Fibroblast of upper back skin (primary cell): ENCODE results near the gene SOX10.
"Not testable (repeated sequence)": the region's sequence is repeated elsewhere in the genome, so short reads cannot be mapped to it uniquely, and the experiment has no call there.

Source experiments
- DNase-seq: peaks from one replicate; pipeline ENCODE4 v3.0.0-alpha.2; 2013

Gene SOX10

DNA sequence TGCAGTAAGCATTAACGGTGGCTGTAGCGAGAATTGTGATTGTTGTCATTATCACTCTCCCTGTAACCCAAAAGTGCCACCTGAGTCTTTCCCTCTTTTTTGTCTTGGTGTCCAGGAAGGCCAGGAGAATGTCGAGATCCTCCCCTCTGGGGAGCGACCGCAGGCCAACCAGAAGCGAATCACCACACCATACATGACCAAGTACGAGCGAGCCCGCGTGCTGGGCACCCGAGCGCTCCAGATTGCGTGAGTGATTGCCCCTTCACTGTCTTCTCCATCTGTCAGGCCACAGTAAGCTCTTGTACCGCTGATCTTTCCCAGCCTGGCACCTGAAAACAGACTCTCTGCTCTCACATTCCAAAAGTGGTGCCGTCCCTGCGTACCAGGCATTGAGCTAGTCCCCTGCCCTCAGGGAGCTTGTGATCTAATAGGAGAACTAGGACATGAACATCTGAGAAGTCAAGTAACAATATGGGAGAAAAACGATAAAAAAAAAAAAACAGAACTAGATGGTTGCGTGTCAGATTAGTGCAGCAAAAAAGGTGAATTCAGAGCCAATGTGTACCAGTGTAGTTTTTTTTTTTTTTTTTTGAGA is 25.0 kb downstream of the SOX10 start:
- no peak for DNase-seq

DNA sequence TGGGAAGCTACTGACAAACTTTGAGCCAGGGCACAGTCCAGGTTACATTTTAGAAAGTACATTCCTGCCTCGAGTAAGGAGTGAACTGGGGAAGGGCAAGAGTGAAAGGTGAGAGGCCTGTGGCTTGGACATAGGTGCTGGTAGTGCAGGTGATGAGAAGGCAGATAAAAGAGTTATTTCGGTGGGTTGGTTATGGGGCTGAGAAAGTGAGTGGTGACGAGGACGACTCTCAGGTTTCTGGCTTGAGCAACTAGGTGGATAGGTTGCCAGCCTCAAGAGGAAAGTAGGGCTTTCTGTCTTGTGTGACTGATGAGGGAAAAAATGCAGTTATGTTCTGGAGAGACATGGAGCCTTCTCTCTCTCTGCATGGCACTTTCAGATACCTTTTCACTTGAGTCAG is 27.1 kb downstream of the SOX10 start:
- DNase-seq = no peak

DNA sequence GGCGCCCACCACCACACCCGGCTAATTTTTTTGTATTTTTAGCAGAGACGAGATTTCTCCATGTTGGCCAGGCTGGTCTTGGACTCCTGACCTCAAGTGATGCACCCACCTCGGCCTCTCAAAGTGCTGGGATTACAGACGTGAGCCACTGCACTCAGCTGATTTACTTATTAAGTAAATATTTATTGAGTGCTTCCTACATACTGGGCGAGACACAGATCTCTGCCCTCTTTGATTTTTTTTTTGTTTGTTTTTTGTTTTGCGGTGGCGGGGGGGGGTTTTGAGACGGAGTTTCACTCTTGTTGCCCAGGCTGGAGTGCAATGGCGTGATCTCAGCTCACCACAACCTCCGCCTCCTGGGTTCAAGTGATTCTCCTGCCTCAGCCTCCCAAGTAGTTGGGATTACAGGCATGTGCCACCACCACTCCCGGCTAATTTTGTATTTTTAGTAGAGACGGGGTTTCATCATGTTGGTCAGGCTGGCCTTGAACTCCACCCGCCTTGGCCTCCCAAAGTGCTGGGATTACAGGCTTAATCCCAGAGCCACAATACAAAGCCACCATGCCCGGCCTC is 28.4 kb downstream of the SOX10 start:
- DNase-seq = not testable (repeated sequence)

DNA sequence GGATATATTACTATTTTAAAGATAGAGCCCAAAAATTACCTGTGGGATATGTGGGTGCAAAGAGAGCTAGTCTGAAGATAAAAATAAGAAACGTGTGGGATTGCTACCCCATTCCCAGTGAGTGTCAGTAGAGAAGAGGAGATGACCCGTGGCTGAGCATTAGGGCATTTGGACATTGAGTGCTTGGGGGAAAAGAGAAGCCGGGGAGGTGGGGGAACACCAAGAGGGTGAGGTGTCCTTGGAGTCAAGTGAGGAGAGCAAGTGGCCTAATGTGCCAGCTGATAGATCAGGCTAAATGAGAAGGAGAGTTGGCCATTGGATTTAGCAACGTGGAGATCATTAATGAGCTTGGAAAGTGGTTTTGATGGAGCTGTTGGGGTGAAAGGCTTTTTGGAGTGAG is 29.7 kb downstream of the SOX10 start:
- no peak for DNase-seq

DNA sequence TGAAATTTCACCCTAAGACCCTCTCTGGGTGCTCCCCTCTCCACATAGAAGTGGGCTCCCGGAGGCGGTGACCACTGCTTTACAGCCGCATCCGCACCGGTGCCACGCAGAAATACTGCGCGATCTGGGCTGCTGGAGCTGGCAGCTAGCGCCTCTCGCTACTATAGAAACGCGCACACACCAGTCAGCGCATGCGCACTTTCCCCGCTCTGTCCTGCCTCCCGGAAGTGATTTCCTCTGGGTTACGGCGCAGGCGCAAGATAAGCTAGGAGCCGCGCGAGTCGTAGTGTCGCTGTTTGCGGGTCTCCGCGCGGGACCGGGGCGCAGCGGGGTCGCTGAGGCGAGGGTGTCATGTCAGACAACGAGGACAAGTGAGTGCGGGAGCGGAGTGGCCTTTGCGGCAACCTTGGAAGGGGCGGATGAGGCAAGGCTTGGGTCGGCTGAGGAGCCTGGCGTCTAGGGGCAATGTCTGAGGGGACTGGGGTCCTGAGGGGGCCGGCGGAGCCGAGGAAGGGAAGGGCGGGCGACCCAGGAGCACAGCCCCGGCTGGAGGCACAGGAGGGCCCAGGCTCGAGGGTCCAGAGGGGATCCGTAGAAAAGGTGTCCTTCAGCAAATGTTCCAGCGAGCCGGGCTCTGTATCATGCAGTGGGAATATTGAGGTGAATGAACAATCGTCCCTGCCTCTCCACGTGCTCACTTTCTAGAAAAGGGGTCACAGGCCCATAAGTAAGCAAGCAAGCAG is 30.7 kb downstream of the SOX10 start, which contains the start of the genes C22orf23 and POLR2F:
Gene C22orf23, minus strand, starts transcription at position 165 of the 743 bp plus-strand sequence. CDS start 452 bp downstream, outside the sequence.
Gene POLR2F, plus strand, starts transcription at position 263 of the 743 bp plus-strand sequence. Its CDS starts 89 bp downstream, at position 352.
- DNase-seq = peak; percentile 95

DNA sequence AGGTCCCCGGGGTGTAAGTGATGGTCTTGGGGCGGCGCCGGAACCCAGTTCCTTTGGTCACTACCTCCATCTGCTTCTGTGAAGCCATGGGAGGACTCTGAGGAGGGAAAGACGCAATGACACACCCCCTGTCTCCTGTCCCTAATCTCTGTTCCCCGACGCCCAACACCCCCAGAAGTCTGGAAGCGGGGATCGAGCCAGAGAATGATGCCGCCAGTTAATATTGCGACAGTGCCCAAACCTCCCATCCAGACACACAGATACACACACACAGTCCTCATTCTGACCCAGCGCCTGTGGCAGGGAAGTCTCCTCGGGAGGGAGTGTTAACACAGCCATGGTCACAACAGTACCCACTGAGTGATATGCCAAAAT is 31.3 kb downstream of the SOX10 start:
- DNase-seq = no peak

DNA sequence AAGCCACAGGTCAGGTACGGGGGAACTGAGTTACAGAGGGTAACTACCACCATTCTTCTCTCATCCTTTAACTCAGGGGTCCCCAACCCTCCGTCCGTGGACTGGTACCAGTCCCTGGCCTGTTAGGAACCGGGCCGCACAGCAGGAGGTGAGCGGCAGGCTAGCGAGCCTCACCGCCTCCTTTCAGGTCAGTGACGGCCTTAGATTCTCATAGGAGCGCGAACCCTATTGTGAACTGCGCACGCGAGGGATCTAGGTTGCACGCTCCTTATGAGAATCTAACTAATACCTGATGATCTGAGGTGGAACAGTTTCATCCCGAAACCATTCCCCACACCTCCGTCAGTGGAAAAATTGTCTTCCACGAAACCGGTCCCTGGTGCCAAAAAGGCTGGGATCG is 31.7 kb downstream of the SOX10 start:
- DNase-seq = not testable (repeated sequence)

DNA sequence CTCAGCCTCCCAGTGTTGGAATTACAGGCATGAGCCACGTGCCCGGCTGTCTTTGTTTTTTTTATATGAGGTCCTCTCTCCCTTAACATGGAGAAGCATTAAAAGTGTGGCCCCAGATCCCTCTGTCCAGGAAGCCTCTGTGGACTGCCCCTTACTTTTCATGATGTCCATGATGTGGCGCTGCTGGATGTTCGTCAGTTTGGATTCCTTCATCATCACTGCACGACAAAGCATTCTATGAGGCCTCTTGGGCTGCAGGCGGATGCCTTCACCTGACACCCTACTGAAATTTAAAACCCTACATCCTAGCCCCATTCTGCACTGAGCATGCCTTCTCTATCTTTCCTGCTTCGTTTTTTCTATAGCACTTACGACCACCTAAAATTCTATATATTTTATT is 33.0 kb downstream of the SOX10 start:
- no peak for DNase-seq

DNA sequence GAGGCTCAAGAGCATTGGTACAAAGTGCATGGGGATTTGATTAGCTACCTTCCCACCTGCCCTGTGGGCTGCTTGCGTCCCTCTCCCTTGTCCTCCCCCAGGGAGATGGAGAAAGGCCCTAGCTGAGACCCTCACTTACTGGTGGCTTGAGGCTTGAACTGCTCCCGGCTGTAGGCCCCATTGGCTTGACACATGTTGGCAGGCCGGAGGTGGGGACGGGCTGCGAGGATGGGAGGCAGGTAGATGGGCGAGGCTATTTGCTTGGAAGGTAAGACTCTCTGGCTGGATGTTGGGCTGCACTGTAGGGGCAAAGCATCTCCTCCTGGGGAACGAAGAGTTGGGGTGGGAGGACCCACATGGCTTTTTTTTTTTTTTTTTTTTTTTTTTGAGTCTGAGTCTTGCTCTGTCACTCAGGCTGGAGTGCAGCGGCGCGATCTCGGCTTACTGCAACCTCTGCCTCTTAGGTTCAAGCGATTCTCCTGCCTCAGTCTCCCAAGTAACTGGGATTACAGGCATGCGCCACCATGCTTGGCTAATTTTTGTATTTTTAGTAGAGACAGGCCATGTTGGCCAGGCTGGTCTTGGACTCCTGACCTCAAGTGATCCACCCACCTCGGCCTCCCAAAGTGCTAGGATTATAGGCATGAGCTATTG is 37.1 kb downstream of the SOX10 start:
- DNase-seq = not testable (repeated sequence)

DNA sequence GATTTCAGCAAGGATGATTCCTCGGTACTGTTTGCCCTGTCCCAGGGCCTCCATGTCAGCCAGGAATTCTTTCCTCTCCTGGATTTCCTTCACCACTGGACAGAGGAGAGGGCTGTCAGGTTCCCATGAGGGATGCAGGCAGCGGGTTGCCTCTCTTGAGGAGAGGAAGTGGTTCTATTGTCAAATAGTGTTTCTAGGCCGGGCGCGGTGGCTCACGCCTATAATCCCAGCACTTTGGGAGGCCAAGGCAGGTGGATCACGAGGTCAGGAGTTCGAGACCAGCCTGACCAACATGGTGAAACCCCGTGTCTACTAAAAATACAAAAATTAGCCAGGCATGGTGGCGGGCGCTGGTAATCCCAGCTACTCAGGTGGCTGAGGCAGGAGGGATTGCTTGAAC is 39.9 kb downstream of the SOX10 start:
- not testable (repeated sequence) for DNase-seq

DNA sequence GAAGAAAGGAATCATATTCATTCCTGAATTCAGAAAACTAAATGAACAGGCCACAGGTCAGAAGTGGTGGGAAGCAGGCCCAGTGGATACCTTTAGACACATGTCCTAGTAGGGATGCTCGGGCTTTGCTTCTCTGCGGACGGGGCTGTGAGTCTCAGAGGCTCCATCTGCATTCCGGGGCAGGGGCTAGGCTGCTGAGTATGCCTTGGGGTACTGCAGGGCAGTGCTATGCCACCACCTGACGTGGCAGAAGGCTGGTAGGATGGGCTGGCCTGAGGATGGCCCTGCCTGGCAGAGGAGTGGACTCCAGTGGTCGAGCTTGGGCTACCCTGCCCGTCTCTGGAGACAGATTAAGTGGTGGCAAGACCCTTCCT is 40.5 kb downstream of the SOX10 start:
- DNase-seq = no peak

DNA sequence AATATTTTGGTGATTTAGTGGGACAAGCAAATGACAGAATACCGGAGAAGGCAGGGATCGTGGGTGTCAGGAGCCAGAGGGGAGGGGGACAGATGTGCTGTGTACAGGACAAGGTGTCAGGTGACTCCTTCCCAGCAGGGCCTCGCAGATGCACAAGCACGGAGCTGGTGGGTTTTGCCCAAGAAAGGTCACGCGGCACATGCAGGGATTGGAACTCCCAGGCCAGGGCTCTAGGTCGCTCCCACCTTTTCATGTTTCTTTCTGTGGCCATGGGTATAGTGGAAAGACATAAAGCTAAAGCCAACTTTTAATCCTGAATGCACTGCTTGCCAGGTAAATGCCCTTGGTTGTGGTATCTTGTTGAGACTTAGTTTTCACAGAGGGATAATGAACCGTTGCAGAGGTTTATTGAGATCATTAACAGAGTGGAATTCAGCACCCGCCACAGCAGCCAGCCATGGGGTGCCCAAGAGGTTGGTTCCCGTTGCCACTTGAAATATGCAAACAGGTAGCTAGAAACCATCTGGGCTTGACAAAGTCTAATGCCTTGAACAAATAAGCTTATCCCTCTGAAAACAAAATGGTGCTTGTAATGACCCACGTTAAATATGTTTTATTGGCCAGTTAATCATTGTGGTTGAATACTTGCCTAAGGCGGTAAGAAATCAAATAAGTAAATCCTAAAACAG is 41.1 kb downstream of the SOX10 start:
- DNase-seq = no peak

DNA sequence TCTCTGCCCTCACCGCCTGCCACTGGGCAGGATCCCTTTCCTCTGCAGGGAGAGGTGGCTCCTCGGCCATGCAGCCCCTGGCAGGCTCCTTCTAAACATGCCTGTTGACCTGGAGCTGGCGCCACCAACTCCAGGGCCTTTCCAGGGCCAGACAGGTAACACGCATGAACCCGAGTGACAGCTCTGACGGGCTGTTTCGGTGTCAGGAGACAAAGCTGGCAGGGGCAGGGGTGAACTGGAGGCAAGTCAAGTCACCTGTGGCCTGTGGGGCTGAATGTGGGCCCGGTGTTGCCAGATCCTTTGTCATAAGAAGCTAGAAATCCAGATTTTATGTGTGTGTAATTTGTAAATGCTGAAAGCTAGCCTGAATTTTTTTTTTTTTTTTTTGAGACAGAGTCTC is 42.2 kb downstream of the SOX10 start:
- no peak for DNase-seq

DNA sequence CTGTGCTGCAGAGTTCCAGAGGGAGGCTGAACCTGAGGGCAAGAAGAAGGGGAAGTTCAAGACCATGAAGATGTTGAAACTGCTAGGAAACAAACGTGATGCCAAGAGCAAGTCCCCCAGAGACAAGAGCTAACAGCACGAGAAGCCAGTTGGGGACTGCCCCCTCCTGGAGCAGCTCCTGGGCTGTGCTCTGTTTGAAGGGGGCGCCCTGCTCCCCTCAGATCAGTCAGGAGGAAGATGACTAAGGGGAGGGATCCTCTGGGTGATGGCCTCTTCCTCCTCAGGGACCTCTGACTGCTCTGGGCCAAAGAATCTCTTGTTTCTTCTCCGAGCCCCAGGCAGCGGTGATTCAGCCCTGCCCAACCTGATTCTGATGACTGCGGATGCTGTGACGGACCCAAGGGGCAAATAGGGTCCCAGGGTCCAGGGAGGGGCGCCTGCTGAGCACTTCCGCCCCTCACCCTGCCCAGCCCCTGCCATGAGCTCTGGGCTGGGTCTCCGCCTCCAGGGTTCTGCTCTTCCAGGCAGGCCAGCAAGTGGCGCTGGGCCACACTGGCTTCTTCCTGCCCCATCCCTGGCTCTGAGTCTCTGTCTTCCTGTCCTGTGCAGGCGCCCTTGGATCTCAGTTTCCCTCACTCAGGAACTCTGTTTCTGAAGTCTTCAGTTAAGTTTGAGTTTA is 43.5 kb downstream of the SOX10 start:
- DNase-seq = no peak

DNA sequence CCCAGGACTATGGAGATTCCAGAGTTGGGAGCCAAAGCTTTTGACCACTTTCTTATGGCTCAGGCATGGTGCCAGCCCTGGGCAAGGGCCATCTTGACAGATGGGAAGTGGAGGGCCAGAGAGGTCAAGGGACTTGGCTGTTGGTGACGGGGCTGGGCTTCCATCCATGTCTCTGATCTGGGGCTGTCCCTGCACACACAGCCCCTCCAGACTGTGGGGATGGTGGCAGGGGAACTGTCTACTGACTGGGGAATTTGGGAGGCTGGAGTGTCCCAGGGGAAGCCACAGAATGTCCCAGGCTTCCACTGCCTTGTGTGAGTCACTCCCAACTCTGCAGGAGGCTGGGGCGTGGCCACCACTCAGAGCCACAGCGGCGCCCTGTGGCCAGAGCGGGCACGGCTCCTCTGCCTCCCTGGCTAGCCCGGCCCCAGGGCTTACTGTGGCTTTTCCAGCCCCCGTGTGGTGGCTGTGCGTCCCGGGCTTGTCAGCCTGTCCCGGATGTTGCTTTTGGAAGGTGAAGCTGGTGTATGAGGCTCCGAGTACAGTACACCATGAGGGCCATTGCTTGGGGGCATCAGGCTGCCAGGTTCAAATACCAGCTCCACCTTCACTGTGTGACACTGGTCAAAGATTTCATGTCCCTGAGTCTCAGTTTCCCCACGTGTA is 50.5 kb downstream of the SOX10 start:
- peak; percentile 92 for DNase-seq

DNA sequence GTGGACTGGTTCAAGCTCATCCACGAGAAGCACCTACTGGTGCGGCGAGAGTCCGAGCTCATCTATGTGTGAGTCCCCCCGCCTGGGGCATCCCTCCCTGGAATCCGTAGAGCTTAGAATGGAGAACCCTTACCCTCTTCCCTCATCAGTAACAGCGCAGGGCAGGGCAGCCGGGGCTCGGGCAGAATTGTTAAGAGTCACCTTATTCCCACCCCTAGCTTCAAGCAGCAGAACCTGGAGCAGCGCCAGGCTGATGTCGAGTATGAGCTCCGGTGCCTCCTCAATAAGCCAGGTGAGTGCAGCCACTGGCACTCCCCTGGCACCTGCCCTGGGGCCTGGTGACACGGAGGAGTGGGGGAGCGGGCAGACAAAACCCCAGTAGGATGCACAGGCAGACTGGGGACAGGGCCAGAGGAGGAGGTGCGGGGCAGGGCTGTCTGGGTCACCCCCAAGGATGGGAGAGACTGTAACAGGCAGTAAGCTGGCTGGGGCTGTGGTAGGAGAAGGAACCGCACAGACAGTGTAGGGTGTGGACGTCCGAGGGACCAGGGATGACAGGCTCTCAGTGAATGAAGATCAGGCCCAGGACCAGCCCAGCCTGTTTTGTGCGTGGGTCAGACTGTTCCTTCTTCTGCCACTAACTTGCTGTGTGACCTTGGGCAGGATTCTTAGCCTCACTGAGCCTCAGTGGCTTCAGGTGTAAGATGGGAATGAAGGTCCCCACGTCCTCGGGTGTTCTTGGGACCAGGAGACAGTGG is 51.4 kb downstream of the SOX10 start:
- no peak for DNase-seq

DNA sequence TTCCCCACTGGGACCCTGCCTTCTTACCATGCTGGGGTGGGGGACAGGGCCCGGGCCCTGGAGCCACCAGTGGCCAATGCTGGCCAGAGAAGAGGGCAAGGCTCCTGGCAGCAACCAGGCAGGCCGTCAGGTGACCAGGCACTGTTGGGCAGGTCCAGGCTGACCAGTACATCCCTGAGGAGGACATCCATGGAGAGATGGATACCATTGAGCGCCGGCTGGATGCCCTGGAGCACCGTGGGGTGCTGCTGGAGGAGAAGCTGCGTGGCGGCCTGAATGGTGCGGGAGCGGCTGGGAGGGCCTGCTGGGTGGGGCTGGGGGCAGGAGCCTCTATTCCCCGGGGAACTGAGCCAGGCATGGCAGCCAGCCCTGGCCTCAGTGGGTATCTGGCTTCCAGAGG is 52.0 kb downstream of the SOX10 start:
- no peak for DNase-seq

DNA sequence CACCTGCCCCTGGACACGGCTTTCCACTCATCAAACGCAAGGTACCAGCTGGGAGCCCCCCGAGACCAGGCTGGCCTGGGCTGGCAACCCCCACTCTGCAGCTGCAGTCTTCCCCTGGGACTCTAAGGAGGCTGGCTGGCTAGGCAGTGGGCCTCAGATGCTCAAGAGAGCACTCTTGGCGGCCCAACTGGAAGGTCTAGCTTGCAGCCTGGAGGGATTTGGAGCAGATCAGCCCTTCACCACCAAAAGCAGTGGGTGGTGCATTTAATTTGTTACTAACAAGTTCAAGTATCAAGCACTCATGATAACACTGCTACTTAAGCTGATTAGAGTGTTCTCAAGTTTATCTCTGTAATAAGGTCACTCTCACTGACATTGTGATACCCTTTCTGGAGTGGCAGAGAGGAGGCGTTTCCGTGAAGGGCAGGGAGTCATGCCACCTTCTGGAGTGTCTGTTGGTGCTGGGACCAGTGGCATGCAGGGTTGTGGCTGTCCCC is 52.4 kb downstream of the SOX10 start:
- no peak for DNase-seq

DNA sequence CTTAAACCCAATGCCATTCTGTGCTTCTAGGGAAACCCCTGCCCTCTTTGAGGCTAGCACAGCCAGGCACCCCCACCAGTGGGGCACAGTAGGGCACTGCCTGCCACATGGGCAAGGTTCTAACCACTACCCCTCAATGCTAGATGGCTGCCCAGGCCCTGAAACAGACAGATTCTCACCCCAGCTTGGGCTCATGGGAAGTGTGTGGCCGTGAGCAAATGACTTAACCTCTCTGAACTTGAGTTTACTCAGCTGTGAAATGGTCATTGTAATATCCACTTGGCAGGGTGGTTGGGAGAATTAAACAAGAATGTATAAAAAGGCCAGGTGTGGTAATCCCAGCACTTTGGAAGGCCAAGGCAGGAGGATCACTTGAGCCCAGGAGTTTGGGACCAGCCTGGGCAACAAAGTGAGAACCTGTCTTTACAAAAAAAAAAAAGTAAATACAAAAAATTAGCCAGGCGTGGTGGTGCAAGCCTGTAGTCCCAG is 53.4 kb downstream of the SOX10 start:
- DNase-seq = no peak

DNA sequence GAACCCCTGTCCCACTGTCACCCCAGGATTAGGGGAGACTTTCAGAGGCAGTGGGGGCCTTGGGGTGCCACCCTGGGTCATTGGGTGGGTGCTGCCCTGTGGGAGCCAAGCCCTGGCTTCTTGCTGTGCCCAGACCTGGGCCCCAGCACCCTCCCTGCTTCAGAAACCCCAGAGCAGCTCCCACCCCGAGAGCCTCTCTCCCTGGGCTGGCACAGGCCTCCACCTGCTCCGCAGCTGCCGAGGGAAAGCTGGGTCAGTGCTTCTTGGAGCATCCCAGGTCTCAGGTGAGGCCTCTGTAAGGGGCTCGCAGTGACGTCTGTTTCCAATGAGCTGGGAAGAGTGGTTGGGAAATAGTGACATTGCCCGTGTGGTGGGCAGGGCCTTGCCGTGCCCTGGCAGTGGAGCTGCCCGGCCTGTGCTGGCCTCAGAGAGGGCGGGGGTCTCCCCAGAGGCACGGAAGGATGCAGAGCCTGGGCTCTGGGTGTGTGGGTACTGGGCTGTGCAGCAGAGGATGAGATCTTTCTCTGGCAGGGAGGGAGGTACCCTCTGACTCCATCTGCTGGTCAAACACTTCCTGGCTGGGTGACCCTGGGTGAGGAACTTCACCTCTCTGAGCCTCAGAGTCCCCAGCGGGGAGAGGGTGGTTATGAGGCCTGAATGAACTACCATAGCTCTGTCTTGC is 53.9 kb downstream of the SOX10 start:
- DNase-seq = no peak
